T-helper 2 cell treated with Interferon-gamma antibody and Interleukin-4, amounts not matched to agents 5 μg/mL and 100 μg/mL, for 36 hours (primary cell): ENCODE data around the gene ABCB11.

Experiments used
- DNase-seq: peaks from one replicate; pipeline ENCODE4 v3.0.0; 2021; ENCODE audit warnings: low spot score
- H3K27ac Mint-ChIP-seq: one replicate; pipeline ENCODE4 v1.8.0; 2021; ENCODE audit warnings: mild to moderate bottlenecking, mixed read lengths
- H3K27me3 Mint-ChIP-seq: one replicate; pipeline ENCODE4 v1.8.0; 2021; ENCODE audit warnings: low read depth, mixed read lengths
- H3K36me3 Mint-ChIP-seq: one replicate; pipeline ENCODE4 v1.8.0; 2021; ENCODE audit warnings: low read depth, mixed read lengths
- H3K4me1 Mint-ChIP-seq: one replicate; pipeline ENCODE4 v1.8.0; 2021; ENCODE audit warnings: low read depth, mixed read lengths
- H3K4me3 Mint-ChIP-seq: one replicate; pipeline ENCODE4 v1.8.0; 2022; ENCODE audit warnings: mild to moderate bottlenecking, moderate library complexity, mixed read lengths
- H3K9me3 Mint-ChIP-seq: one replicate; pipeline ENCODE4 v1.8.0; 2021; ENCODE audit warnings: mixed read lengths

Gene ABCB11

DNA sequence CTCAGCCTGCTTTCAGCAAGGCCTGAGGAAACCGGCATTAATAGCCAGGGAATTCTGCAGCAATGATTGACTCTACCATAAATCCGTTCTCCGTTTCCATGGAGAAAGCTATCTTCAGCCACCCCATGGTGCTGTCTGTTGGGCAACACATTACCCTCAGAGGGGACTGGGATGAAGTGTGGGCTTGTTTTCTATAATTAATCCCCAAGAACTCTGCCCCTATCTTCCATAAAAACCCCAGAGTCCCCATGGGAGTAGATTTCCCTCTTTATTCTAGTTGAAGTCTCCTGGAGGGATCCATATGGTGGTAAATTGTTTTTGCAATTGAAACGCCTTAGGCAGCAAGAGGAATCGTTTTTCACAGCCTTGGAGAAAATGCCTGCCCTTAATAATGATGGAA, 120.8 kb downstream of the ABCB11 start:
- H3K27me3 Mint-ChIP-seq: peaks cover 70% of the 10 kb centered on the region
- H3K9me3 Mint-ChIP-seq: peaks cover 16% of the 10 kb centered on the region
- H3K36me3 Mint-ChIP-seq: peaks cover 7% of the 10 kb centered on the region
- H3K4me3 Mint-ChIP-seq: no peak overlapping the region
- no peak overlapping the region for H3K27ac Mint-ChIP-seq
- peaks cover 4% of the 10 kb centered on the region for H3K4me1 Mint-ChIP-seq
- no peak for DNase-seq

DNA sequence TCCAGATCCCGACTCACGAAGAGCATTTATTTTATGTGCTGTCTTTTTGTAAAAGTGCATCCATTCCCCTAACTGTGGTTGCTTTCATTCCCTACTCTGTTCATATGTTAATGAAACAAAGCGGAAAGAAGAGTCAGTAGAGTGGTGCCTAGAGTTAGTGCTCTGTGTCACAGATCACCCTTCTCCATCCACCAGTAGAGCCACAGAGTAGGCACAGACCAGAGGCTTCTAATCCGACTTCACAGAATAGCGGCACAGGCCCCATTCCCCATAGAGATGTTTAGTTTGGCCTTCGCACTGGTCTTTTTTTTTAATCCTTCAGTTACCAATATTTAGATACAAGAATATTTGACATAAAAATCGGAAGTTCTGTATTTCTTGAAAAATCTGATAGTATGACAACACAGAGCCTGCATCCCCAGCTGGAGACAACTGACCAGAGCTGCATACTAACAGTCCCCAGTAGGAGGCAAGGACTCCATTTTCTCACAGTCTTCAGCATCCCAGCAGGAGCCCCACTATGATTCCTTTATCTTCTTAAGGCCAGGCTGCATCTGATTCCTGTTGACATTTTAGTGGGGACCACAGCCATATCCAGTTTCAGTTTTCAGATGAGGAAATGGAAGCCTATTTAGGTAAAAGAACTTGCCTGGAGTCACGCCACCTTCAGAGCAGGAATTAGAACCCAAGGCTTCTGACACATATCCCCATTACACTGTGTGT, 123.0 kb downstream of the ABCB11 start:
- no peak for DNase-seq
- H3K9me3 Mint-ChIP-seq: no peaks in the 10 kb centered on the region
- H3K36me3 Mint-ChIP-seq: no peaks in the 10 kb centered on the region
- H3K4me1 Mint-ChIP-seq: peaks cover 3% of the 10 kb centered on the region
- peaks cover 69% of the 10 kb centered on the region for H3K27me3 Mint-ChIP-seq
- H3K4me3 Mint-ChIP-seq: no peak overlapping the region
- no peak overlapping the region for H3K27ac Mint-ChIP-seq

DNA sequence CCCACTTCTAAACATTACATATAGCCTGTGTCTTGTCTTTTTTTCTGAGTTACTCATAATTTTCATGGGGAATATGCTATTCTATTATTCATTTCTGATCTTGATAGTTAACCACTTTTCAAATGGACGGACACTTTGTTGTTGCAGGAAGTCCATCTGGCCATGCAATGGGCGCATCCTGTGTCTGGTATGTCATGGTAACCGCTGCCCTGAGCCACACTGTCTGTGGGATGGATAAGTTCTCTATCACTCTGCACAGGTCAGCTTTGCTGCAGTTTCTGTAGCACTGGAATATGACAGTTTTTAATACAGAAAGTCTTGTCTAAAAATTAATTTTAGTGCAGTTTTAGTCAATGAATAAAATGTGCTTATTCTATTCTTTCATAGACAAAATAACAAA, 126.8 kb downstream of the ABCB11 start:
- Mint-ChIP-seq H3K9me3 (no peaks in the 10 kb centered on the region), H3K27me3 (peaks cover 67% of the 10 kb centered on the region), H3K4me1 (no peaks in the 10 kb centered on the region), H3K4me3 (no peak overlapping the region), H3K27ac (no peak overlapping the region), H3K36me3 (no peaks in the 10 kb centered on the region)
- DNase-seq: no peak

DNA sequence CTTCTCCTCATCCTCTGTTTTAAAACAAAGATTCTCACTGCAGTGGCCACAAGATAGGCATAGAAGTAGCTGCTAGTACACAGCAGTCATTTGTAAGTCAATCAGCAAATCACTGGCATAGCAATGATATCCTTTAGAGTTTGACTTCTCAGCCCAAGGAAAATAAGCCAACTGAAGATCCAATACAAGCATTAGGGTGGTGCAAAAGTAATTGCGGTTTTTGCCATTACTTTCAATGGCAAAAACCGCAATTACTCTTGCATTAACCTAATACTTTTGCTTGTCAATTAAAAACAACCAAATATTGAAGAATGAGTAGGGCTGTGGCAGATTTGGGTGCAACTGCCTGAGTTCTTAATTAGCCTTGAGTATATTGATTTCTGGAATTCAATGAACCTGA, 127.2 kb downstream of the ABCB11 start:
- Mint-ChIP-seq H3K36me3 (no peaks in the 10 kb centered on the region), H3K9me3 (no peaks in the 10 kb centered on the region), H3K4me1 (no peaks in the 10 kb centered on the region), H3K27me3 (peaks cover 67% of the 10 kb centered on the region), H3K27ac (no peak overlapping the region), H3K4me3 (no peak overlapping the region)
- no peak for DNase-seq

DNA sequence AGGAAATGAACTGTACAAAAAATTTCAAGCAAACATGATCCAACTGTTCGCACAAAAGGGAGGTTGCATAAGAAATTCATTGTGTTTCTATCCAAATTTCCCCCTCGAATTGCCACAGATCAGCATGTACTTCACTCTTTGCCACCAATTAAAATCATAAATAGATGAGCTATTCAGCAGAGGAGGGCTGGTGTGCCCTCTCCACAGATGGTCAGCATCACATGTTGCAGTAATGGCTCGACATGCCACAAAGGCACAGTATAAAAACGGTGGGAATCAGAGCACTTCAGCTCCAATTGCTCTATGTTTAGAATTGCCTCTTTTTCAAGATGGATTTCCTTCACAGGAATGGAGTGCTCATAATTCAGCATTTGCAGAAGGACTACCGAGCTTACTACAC, 130.1 kb downstream of the ABCB11 start, which contains the start of gene G6PC2:
G6PC2 (plus strand) TSS at position 289 of the 400 bp plus-strand sequence; CDS start at position 330, 41 bp downstream.
- Mint-ChIP-seq H3K9me3 (no peaks in the 10 kb centered on the region), H3K36me3 (no peaks in the 10 kb centered on the region), H3K4me1 (no peaks in the 10 kb centered on the region), H3K27me3 (peaks cover 55% of the 10 kb centered on the region), H3K27ac (no peak within 1 kb of the TSS), H3K4me3 (no peak within 1 kb of the TSS)
- no peak for DNase-seq

DNA sequence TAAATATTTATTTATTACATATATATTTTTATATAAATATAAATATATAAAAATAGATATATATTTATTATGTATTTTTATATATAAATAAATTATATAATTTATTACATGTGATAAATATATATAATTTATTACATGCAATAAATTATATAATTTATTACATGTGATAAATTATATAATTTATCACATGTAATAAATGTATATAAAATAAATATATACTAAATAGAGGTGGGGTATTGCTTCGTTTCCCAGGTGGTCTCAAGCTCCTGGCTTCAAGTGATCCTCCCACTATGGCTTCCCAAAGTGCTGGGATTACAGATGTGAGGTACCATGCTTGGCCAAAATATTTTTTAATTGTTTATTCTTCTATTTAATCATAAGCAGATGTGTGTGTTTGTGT, 133.7 kb downstream of the ABCB11 start:
- H3K27ac Mint-ChIP-seq: no peak overlapping the region
- no peak for DNase-seq
- no peak overlapping the region for H3K4me3 Mint-ChIP-seq
- H3K4me1 Mint-ChIP-seq: peaks cover 1% of the 10 kb centered on the region
- H3K36me3 Mint-ChIP-seq: no peaks in the 10 kb centered on the region
- H3K9me3 Mint-ChIP-seq: no peaks in the 10 kb centered on the region
- H3K27me3 Mint-ChIP-seq: peaks cover 59% of the 10 kb centered on the region

DNA sequence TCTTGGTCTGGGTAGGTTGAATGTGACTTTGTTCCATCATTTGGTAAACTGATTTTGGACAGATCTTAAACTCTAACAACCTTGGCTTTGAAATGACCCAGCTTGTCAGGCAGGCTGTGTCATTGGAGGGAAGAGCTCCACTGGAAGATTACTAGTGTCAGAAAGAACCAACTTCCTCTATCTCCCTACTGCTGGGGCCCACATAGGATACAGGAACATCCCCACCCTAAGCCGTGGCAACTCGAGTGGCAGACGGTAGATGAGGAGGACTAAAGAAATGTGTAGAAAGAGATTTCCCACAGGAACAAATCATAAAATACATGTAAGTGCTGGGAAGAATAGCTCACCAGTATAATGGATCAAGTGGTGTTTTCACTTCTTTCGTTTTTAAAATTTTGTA, 134.3 kb downstream of the ABCB11 start:
- H3K27me3 Mint-ChIP-seq: peaks cover 63% of the 10 kb centered on the region

DNA sequence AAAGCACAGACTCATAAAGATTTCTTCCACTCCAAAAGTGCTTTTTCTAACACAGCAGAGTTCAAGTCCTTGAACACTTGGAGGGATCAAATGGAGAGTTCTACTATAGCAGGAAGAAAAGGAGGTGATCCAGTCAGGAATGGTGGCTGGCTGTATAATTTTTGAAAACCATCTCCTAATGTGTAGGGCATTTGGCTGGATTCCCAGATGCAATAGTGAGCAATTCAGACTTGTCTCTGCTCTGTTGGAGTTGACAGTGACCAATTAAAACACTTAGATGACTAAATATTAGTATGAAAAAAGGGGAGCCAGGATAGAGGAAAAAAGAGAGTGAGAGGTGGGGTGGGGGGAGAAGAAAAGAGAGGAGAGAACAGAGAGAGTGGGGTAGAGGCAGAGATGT, 135.4 kb downstream of the ABCB11 start:
- H3K4me1 Mint-ChIP-seq: peaks cover 2% of the 10 kb centered on the region
- H3K27ac Mint-ChIP-seq: no peak overlapping the region
- H3K9me3 Mint-ChIP-seq: no peaks in the 10 kb centered on the region
- H3K27me3 Mint-ChIP-seq: peaks cover 64% of the 10 kb centered on the region
- H3K36me3 Mint-ChIP-seq: no peaks in the 10 kb centered on the region
- no peak for DNase-seq
- H3K4me3 Mint-ChIP-seq: no peak overlapping the region

More for the DNA sequence above, 134.3 kb downstream of the ABCB11 start:
- no peaks in the 10 kb centered on the region for H3K36me3 Mint-ChIP-seq
- H3K27ac Mint-ChIP-seq: no peak overlapping the region
- no peaks in the 10 kb centered on the region for H3K9me3 Mint-ChIP-seq
- H3K4me3 Mint-ChIP-seq: no peak overlapping the region
- no peak for DNase-seq
- H3K4me1 Mint-ChIP-seq: peaks cover 1% of the 10 kb centered on the region

DNA sequence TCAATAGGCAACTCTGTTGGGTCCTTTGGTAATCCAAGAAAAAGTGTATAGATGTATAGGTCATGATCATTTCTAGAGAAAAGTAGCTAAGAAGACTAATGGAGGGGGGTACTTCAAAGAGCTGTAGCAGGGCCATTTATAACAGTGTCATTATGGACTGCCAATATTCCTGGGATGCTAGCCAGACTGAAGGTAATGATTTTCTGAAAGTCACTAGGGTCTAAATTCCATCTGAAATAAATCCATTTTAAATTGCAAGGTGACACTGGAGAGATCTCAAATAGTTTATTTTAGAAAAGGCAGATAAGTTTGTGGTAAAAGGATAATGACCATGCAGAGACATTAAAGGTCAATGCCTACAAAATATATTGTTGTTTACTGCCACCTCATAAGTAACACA, 136.4 kb downstream of the ABCB11 start:
- Mint-ChIP-seq H3K36me3 (peaks cover 3% of the 10 kb centered on the region), H3K4me1 (peaks cover 6% of the 10 kb centered on the region), H3K27ac (no peak overlapping the region), H3K4me3 (no peak overlapping the region), H3K9me3 (no peaks in the 10 kb centered on the region), H3K27me3 (peaks cover 60% of the 10 kb centered on the region)
- DNase-seq: no peak

DNA sequence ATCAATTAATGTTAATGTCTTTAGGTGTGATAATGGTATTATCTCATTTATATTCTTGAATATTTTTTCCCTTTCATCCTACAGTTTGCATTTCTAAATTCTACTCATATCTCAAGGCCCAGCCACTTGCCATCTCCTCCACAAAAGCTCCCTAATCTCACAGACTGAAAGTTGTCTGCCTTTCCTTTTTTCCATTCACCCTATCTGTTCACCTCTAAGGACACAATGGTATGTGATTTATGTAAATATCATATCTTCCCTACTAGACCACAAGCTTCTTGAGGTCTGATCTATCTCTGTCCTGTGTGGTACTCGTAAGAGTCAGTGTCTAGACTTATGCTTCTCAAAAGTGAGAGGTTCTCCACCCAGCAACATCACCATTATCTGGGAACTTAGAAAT, 137.0 kb downstream of the ABCB11 start:
- H3K27me3 Mint-ChIP-seq: peaks cover 54% of the 10 kb centered on the region
- no peak overlapping the region for H3K27ac Mint-ChIP-seq
- no peaks in the 10 kb centered on the region for H3K9me3 Mint-ChIP-seq
- peaks cover 8% of the 10 kb centered on the region for H3K4me1 Mint-ChIP-seq
- no peak for DNase-seq
- no peak overlapping the region for H3K4me3 Mint-ChIP-seq
- H3K36me3 Mint-ChIP-seq: peaks cover 3% of the 10 kb centered on the region

DNA sequence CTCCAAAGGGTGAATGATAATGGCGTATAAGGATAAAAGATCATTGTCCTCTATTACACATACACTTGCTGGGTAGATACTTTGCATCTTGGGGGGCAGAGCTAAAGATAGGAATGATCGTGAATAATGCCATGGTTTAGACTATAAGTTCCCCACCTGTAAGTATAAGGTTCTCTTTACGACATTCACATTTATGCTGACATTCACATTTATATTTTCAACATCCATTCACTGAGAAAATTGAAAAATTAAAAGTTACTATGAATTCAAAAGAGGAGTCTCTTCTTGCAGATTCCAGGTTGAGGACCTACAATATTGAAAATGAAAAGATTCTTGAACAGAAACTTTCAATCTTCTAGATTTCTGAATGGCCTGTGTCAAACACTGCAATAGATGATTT, 138.8 kb downstream of the ABCB11 start:
- H3K4me1 Mint-ChIP-seq: peaks cover 9% of the 10 kb centered on the region
- peaks cover 52% of the 10 kb centered on the region for H3K27me3 Mint-ChIP-seq
- no peak overlapping the region for H3K4me3 Mint-ChIP-seq
- no peak for DNase-seq
- H3K36me3 Mint-ChIP-seq: peaks cover 10% of the 10 kb centered on the region
- H3K9me3 Mint-ChIP-seq: no peaks in the 10 kb centered on the region
- H3K27ac Mint-ChIP-seq: no peak overlapping the region

DNA sequence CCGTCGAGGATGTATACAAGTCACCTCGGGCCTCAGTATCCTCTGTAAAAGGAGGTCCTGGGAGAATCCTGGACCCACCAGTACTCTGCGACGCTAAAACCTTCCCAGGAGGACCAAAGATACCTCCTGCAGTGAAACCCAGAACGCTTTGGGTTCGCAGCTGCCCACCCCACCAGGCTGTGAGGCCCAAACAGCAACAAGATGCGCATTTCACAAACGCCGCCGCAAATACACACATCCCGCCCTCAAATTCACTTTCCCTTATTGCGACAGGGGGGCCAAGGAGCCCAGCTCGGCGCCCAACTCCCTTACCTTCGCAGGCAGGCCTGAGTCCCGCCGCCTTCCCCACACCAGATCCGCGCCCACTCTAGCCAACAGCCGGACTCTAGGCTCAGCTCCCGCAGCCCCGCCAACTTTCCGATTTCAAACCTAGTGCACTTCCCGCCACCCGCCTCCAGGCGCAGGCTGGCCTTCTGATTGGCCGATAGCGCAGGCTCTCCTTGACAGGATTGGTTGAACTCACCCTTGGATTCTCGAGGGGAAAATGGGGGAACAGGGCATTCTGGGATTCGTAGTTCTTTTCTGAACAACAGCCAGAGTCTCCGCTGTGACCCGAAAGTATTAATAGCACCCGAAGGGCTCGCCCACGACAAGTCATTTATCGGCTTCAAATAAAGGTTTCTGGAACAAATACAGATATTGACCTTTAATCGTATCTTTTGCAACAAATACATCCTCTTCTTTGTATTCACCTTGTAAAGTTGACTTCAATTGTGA, 140.9 kb downstream of the ABCB11 start, which contains the start of gene SPC25:
SPC25 (minus strand) TSS at position 425 of the 777 bp plus-strand sequence. CDS start 911 bp downstream, outside the sequence.
- H3K36me3 Mint-ChIP-seq: peaks cover 21% of the 10 kb centered on the region
- DNase-seq: peak; percentile 88
- H3K4me3 Mint-ChIP-seq: peak within 1 kb of the TSS; percentile 97
- peak within 1 kb of the TSS; percentile 96 for H3K27ac Mint-ChIP-seq
- no peaks in the 10 kb centered on the region for H3K9me3 Mint-ChIP-seq
- H3K4me1 Mint-ChIP-seq: peaks cover 12% of the 10 kb centered on the region
- peaks cover 37% of the 10 kb centered on the region for H3K27me3 Mint-ChIP-seq

DNA sequence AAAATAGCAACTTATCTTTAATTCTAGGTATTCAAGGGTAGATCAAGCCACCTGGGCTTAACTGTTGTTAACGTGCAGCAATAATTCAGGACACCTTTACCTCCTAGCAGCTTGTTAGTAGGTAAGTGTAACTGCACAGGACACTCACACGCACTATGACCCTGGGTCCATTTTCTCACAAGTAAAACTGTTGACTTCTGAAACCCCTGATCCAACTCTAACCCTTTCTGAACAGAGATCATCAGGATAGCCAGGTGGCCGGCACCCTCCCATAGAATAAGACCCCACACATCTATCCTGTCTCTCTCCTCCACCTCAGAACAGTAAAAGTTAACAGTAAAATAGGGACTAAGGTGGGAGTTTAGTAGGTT, 141.5 kb downstream of the ABCB11 start:
- Mint-ChIP-seq H3K9me3 (no peaks in the 10 kb centered on the region), H3K36me3 (peaks cover 25% of the 10 kb centered on the region), H3K27me3 (peaks cover 32% of the 10 kb centered on the region), H3K4me3 (peak overlapping the region; percentile 97), H3K27ac (peak overlapping the region; percentile 96), H3K4me1 (peaks cover 13% of the 10 kb centered on the region)
- DNase-seq: no peak

DNA sequence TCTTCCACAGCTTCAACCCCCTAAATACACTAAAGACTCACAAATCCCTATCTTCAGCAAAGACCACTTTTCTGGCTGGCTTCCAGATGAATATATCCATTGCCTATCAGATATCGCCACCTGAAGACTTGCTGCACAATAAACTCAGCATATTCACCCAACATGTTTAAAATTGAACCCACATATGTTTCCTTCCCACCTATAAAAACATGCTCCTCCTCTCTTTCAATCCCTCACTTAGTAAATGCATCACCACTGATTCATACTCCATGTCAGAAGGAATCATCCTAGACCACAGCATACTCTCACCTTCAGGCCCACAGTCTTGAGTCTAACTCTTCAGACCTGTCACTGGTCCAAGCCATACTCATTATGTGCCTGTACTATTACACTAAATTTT, 146.1 kb downstream of the ABCB11 start:
- H3K36me3 Mint-ChIP-seq: peaks cover 38% of the 10 kb centered on the region
- no peaks in the 10 kb centered on the region for H3K27me3 Mint-ChIP-seq
- DNase-seq: no peak
- H3K27ac Mint-ChIP-seq: no peak overlapping the region
- peaks cover 17% of the 10 kb centered on the region for H3K4me1 Mint-ChIP-seq
- no peak overlapping the region for H3K4me3 Mint-ChIP-seq
- H3K9me3 Mint-ChIP-seq: no peaks in the 10 kb centered on the region
